Neural cell (in vitro differentiated cells): Measurements from ENCODE around the gene ZNF18. TPM values are rescaled to one million over a fixed set of nuclear protein-coding genes. Genes with fewer than 3 reads are reported as not detected.

ENCODE experiments used
- H2AFZ ChIP-seq: fragments of 200-600, 300-800 bp; sonication (generic), shearing (Covaris generic); 2 replicates; pipeline ENCODE4 v1.6.0; 2014; ENCODE audit warnings: low read depth, mild to moderate bottlenecking, antibody characterized with exemption, low read length, moderate library complexity
- H3F3A ChIP-seq: fragments of 200-600 bp; shearing (Covaris generic); 2 replicates; pipeline ENCODE4 v1.6.1; 2016; ENCODE audit warnings: mild to moderate bottlenecking, moderate library complexity, mixed read lengths, antibody characterized with exemption, low read length; ENCODE audit not compliant: insufficient read depth, poor library complexity, severe bottlenecking
- H3K27ac ChIP-seq: fragments of 200-600, 300-800 bp; sonication (generic), shearing (Covaris generic); 2 replicates; pipeline ENCODE4 v1.5.1; 2014; ENCODE audit warnings: mild to moderate bottlenecking, low read length, moderate library complexity
- H3K27me3 ChIP-seq: fragments of 300-800, 200-600 bp; sonication (generic), shearing (Covaris generic); 2 replicates; pipeline ENCODE4 v1.6.0; 2014; ENCODE audit warnings: mild to moderate bottlenecking, low read depth, low read length, moderate library complexity; ENCODE audit not compliant: insufficient read depth
- H3K36me3 ChIP-seq: fragments of 300-800, 200-600 bp; sonication (generic), shearing (Covaris generic); 2 replicates; pipeline ENCODE4 v1.5.1; 2014; ENCODE audit warnings: mild to moderate bottlenecking, antibody characterized with exemption, low read length, moderate library complexity; ENCODE audit not compliant: insufficient read depth
- H3K4me2 ChIP-seq: fragments of 300-800, 200-600 bp; sonication (generic), shearing (Covaris generic); 2 replicates; pipeline ENCODE4 v1.6.0; 2014; ENCODE audit warnings: mild to moderate bottlenecking, low read length
- H3K4me3 ChIP-seq: fragments of 300-800, 200-600 bp; sonication (generic), shearing (Covaris generic); 2 replicates; pipeline ENCODE4 v1.5.1; 2014; ENCODE audit warnings: mild to moderate bottlenecking, low read length, moderate library complexity
- H3K79me2 ChIP-seq: fragments of 200-600 bp; shearing (Covaris generic); replicated peaks from 2 replicates; pipeline ENCODE4 v1.6.0; 2014; ENCODE audit warnings: mild to moderate bottlenecking, low read length, moderate library complexity; ENCODE audit not compliant: insufficient read depth
- H3K9ac ChIP-seq: fragments of 300-800, 200-600 bp; sonication (generic), shearing (Covaris generic); 2 replicates; pipeline ENCODE4 v1.6.1; 2016; ENCODE audit warnings: mild to moderate bottlenecking, low read length, mixed read lengths
- H3K9me2 ChIP-seq: fragments of 200-600 bp; shearing (Covaris generic); 2 replicates; pipeline ENCODE4 v1.6.1; 2016; ENCODE audit warnings: mild to moderate bottlenecking, low read length, mixed read lengths; ENCODE audit not compliant: insufficient read depth
- H3K9me3 ChIP-seq: fragments of 200-600, 300-800 bp; sonication (generic), shearing (Covaris generic); 2 replicates; pipeline ENCODE4 v1.6.1; 2016; ENCODE audit warnings: mild to moderate bottlenecking, mixed run types, low read length, moderate library complexity, mixed read lengths
- H4K20me1 ChIP-seq: fragments of 200-600 bp; shearing (Covaris generic); 2 replicates; pipeline ENCODE4 v1.6.1; 2016; ENCODE audit warnings: mild to moderate bottlenecking, mixed run types; ENCODE audit not compliant: insufficient read depth
- EP300 ChIP-seq: fragments of 450-650 bp; conservative IDR thresholded peaks from 2 replicates; pipeline ENCODE4 v1.6.1; 2014; ENCODE audit warnings: antibody characterized with exemption, mild to moderate bottlenecking, moderate library complexity; ENCODE audit not compliant: poor library complexity, severe bottlenecking
- EZH2 ChIP-seq: fragments of 200-600, 300-800 bp; shearing (Covaris generic), sonication (generic); IDR thresholded peaks from 2 replicates; pipeline ENCODE4 v1.6.1; 2014; ENCODE audit warnings: antibody characterized with exemption, low read length, borderline replicate concordance, mild to moderate bottlenecking; ENCODE audit not compliant: insufficient read depth, poor library complexity, severe bottlenecking
- MXI1 ChIP-seq: fragments of 450-650 bp; conservative IDR thresholded peaks from 2 replicates; pipeline ENCODE4 v1.6.1; 2014; ENCODE audit warnings: antibody characterized with exemption, mild to moderate bottlenecking; ENCODE audit not compliant: poor library complexity, severe bottlenecking
- POLR2AphosphoS5 ChIP-seq: IDR thresholded peaks from 2 replicates; pipeline ENCODE4 v1.6.1; 2012
- RAD21 ChIP-seq: fragments of 450-650 bp; conservative IDR thresholded peaks from 2 replicates; pipeline ENCODE4 v1.6.1; 2014; ENCODE audit warnings: antibody characterized with exemption, mild to moderate bottlenecking, moderate library complexity
- SMC3 ChIP-seq: fragments of 450-650 bp; conservative IDR thresholded peaks from 2 replicates; pipeline ENCODE4 v1.6.1; 2014; ENCODE audit warnings: antibody characterized with exemption, mild to moderate bottlenecking, moderate library complexity; ENCODE audit not compliant: poor library complexity
- TAF1 ChIP-seq: IDR thresholded peaks from 2 replicates; pipeline ENCODE4 v1.6.1; 2012; ENCODE audit warnings: low read depth
- polyA plus RNA-seq: library from polyadenylated mRNA; depleted of rRNA; stranded (reverse); fragments of >200 nt; gene quantifications from 2 replicates; pipeline ENCODE4 v1.2.3, GENCODE V29; 2014
- TF ChIP-seq, protein P1 (sequence below): IDR thresholded peaks from 2 replicates; pipeline ENCODE4 v1.6.1; 2012; ENCODE audit warnings: borderline replicate concordance
- TF ChIP-seq, protein P2 (sequence below): fragments of 450-650 bp; IDR thresholded peaks from 2 replicates; pipeline ENCODE4 v1.5.1; 2014; ENCODE audit warnings: antibody characterized with exemption, mild to moderate bottlenecking, moderate library complexity; ENCODE audit not compliant: poor library complexity, severe bottlenecking

ZNF18 gene
- polyA plus RNA-seq, 1 donor from 2014 or later, result 18.6 TPM

DNA sequence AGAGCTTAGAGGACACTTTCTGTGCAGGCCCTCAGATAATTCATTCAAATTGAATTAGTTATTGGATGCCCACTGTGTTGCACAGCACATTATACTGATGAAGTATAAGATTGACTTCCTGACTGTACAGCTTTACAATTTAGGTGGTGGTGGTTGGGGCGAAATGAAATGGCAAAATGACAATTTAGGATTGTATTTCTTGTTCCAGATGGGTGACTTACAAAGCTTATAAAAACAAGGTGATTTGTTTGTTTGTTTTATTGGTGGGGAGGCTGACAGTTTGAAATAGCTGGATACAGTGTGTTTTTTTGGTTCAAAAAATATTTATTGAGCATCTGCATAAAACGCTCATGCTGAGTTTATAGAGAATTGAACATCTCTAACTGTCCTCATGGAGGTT lies 25.0 kb upstream of the ZNF18 start:
- no peaks in the 10 kb centered on the region for H3K9me3 ChIP-seq
- no peaks in the 10 kb centered on the region for H3K9me2 ChIP-seq
- H3K9ac ChIP-seq, result peak overlapping the region; percentile 90
- no peak overlapping the region for H2AFZ ChIP-seq
- peak overlapping the region; percentile 78 for H3K4me3 ChIP-seq
- H3K27me3 ChIP-seq, result peaks cover 5% of the 10 kb centered on the region
- no peak overlapping the region for H3K27ac ChIP-seq
- peaks cover 60% of the 10 kb centered on the region for H3K79me2 ChIP-seq
- no peaks in the 10 kb centered on the region for H3K36me3 ChIP-seq
- no peaks in the 10 kb centered on the region for H3F3A ChIP-seq
- peak overlapping the region; percentile 98 for H3K4me2 ChIP-seq
- TF ChIP-seq TAF1 (no peak), POLR2AphosphoS5 (no peak), EP300 (no peak), RAD21 (no peak), EZH2 (no peak)
- TF ChIP-seq, protein P1, sequence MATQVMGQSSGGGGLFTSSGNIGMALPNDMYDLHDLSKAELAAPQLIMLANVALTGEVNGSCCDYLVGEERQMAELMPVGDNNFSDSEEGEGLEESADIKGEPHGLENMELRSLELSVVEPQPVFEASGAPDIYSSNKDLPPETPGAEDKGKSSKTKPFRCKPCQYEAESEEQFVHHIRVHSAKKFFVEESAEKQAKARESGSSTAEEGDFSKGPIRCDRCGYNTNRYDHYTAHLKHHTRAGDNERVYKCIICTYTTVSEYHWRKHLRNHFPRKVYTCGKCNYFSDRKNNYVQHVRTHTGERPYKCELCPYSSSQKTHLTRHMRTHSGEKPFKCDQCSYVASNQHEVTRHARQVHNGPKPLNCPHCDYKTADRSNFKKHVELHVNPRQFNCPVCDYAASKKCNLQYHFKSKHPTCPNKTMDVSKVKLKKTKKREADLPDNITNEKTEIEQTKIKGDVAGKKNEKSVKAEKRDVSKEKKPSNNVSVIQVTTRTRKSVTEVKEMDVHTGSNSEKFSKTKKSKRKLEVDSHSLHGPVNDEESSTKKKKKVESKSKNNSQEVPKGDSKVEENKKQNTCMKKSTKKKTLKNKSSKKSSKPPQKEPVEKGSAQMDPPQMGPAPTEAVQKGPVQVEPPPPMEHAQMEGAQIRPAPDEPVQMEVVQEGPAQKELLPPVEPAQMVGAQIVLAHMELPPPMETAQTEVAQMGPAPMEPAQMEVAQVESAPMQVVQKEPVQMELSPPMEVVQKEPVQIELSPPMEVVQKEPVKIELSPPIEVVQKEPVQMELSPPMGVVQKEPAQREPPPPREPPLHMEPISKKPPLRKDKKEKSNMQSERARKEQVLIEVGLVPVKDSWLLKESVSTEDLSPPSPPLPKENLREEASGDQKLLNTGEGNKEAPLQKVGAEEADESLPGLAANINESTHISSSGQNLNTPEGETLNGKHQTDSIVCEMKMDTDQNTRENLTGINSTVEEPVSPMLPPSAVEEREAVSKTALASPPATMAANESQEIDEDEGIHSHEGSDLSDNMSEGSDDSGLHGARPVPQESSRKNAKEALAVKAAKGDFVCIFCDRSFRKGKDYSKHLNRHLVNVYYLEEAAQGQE, result no peak
- no peaks in the 10 kb centered on the region for H4K20me1 ChIP-seq

DNA sequence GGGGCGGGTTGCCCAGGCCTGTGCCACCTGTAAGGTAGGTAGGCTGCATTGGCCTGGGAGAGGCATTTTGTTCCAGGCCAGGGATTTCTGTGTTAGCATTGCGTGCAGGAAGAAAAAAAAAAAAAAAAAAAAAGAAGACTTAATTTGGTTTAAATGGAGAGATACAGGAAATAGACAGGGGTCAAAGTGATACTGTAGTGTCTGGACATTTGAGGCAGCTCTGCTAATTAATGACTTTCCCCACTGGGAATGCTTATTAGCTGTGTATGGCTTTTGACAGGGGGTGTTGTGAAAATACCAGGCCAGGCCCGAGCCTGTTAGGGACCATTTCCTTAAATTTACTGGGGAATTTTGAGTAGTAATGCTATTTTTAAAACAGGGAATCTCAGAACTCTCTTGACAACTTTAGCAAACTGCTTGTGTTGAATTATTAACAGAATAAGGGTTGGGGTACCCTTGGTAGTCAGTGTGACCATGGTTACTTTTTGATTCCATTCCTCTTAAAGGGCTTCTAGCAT lies 24.4 kb upstream of the ZNF18 start:
- H3F3A ChIP-seq, result no peaks in the 10 kb centered on the region
- no peak overlapping the region for H2AFZ ChIP-seq
- TF ChIP-seq EP300 (no peak), RAD21 (no peak), TAF1 (no peak), POLR2AphosphoS5 (no peak), EZH2 (no peak), SMC3 (no peak), MXI1 (no peak)
- TF ChIP-seq, protein P2, sequence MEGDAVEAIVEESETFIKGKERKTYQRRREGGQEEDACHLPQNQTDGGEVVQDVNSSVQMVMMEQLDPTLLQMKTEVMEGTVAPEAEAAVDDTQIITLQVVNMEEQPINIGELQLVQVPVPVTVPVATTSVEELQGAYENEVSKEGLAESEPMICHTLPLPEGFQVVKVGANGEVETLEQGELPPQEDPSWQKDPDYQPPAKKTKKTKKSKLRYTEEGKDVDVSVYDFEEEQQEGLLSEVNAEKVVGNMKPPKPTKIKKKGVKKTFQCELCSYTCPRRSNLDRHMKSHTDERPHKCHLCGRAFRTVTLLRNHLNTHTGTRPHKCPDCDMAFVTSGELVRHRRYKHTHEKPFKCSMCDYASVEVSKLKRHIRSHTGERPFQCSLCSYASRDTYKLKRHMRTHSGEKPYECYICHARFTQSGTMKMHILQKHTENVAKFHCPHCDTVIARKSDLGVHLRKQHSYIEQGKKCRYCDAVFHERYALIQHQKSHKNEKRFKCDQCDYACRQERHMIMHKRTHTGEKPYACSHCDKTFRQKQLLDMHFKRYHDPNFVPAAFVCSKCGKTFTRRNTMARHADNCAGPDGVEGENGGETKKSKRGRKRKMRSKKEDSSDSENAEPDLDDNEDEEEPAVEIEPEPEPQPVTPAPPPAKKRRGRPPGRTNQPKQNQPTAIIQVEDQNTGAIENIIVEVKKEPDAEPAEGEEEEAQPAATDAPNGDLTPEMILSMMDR, result no peak
- TF ChIP-seq, protein P1, result no peak
- H3K27ac ChIP-seq, result peak overlapping the region; percentile 70
- no peaks in the 10 kb centered on the region for H4K20me1 ChIP-seq
- no peaks in the 10 kb centered on the region for H3K9me2 ChIP-seq
- H3K4me3 ChIP-seq, result peak overlapping the region; percentile 78
- H3K9me3 ChIP-seq, result no peaks in the 10 kb centered on the region
- H3K9ac ChIP-seq, result peak overlapping the region; percentile 90
- H3K4me2 ChIP-seq, result peak overlapping the region; percentile 98
- H3K79me2 ChIP-seq, result peaks cover 53% of the 10 kb centered on the region
- H3K36me3 ChIP-seq, result no peaks in the 10 kb centered on the region
- peaks cover 5% of the 10 kb centered on the region for H3K27me3 ChIP-seq
